Panc1 (cell line): ENCODE results near the gene PTDSS2.

ENCODE experiments used
- POLR2AphosphoS5 ChIP-seq: IDR thresholded peaks from 2 replicates; pipeline ENCODE4 v1.6.1; 2012; ENCODE audit warnings: mild to moderate bottlenecking, low read depth, low read length, moderate library complexity
- TF ChIP-seq, protein P1 (sequence below): fragments of 450-650 bp; IDR thresholded peaks from 2 replicates; pipeline ENCODE4 v1.5.1; 2017; ENCODE audit warnings: mild to moderate bottlenecking

- TF ChIP-seq, protein P1, sequence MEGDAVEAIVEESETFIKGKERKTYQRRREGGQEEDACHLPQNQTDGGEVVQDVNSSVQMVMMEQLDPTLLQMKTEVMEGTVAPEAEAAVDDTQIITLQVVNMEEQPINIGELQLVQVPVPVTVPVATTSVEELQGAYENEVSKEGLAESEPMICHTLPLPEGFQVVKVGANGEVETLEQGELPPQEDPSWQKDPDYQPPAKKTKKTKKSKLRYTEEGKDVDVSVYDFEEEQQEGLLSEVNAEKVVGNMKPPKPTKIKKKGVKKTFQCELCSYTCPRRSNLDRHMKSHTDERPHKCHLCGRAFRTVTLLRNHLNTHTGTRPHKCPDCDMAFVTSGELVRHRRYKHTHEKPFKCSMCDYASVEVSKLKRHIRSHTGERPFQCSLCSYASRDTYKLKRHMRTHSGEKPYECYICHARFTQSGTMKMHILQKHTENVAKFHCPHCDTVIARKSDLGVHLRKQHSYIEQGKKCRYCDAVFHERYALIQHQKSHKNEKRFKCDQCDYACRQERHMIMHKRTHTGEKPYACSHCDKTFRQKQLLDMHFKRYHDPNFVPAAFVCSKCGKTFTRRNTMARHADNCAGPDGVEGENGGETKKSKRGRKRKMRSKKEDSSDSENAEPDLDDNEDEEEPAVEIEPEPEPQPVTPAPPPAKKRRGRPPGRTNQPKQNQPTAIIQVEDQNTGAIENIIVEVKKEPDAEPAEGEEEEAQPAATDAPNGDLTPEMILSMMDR: no peak
- no peak for TF ChIP-seq POLR2AphosphoS5
These were observed 64.5 kb downstream of the PTDSS2 start for GRCh38 chr11:514606-515005.
